HG02642 (cell line): ENCODE results near the gene CCL4.
A peak's percentile ranks its signal among the peaks of the same experiment; 100 is the strongest.
"Not testable (repeated sequence)": the region's sequence is repeated elsewhere in the genome, so short reads cannot be mapped to it uniquely, and the experiment has no call there.

Source experiments
- ATAC-seq: cut with Tn5 transposase; IDR thresholded peaks from one replicate; pipeline ENCODE4 v1.9.1; 2021; ENCODE audit warnings: mild to moderate bottlenecking; ENCODE audit not compliant: unreplicated experiment, poor library complexity

Gene CCL4

DNA sequence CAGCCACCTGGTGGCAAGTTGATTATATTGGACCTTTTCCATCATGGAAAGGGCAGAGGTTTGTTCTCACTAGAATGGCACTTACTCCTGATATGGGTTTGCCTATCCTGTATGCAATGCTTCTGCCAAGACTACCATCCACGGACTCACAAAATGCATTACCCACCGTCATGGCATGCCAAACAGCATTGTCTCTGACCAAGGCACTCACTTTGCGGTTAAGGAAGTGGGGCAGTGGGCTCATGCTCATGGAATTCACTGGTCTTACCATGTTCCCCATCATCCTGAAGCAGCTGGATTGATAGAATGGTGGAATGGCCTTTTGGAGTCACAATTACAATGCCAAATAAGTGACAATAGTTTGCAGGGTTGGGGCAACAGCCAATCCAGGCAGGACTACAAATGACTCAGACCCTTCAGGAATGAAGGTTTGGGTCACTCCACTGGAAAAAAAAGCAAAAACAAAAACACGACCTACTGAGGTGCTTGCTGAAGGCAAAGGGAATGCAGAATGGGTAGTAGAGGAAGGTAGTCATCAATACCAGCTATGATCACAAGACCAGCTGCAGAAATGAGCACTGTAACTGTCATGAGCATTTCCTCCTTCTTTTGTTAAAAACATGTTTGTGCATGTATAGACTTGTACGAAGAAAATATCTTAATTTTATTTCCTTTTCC, 11.5 kb downstream of the CCL4 start:
- not testable (repeated sequence) for ATAC-seq

DNA sequence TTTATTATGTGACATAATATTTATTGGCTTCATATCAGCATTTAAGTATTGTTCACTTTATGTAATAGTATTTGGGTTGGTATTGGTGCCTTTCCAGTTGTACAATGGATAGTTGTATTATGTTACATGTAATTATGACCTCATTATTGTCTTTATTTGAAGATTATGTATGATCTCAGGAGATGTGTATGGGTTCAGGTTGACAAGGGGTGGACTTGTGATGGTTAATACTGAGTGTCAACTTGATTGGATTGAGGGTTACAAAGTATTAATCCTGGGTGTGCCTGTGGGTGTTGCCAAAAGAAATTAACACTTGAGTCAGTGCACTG, 12.0 kb downstream of the CCL4 start:
- ATAC-seq = not testable (repeated sequence)

DNA sequence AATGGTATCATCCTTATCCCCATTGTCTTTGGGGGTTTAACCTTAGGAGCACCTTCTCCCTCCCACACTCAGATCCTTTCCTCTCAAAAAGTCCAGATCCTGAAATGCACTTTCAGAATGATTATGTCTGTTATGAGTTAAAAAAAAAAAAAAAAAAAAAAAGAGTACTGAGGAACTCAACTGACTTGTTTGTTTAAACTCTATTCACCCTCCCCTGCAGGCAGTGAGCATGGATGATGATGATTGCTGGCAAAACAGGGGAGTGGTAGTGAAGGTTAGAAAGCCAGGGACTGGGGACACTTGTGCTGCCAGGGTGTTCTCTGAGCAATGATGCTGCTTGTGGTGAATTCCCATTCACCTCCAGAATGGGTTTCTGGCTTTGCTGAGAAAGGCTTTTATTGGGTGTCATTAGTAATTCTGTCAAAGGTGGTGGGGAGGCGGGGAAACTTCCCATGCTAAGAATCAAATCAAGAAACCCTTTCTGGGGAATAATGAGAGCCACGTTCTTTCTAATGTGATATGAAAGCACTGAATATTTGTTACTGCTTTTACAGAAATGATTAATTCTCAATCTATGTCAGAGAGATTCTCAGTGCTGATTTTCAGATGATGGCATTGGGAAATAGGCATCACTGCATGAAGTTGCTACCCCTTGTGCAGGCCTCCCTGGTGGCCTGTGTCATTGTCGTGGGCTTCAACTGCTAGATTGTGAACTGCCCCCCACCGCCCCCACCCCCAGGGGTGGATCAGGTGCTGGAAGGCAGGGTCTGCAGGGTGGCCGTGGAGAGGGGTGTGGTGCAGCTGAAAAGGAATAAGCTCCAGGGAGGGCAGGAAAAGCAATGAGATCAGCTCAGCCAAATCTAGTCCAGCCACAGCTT, 14.1 kb downstream of the CCL4 start:
- no peak for ATAC-seq

DNA sequence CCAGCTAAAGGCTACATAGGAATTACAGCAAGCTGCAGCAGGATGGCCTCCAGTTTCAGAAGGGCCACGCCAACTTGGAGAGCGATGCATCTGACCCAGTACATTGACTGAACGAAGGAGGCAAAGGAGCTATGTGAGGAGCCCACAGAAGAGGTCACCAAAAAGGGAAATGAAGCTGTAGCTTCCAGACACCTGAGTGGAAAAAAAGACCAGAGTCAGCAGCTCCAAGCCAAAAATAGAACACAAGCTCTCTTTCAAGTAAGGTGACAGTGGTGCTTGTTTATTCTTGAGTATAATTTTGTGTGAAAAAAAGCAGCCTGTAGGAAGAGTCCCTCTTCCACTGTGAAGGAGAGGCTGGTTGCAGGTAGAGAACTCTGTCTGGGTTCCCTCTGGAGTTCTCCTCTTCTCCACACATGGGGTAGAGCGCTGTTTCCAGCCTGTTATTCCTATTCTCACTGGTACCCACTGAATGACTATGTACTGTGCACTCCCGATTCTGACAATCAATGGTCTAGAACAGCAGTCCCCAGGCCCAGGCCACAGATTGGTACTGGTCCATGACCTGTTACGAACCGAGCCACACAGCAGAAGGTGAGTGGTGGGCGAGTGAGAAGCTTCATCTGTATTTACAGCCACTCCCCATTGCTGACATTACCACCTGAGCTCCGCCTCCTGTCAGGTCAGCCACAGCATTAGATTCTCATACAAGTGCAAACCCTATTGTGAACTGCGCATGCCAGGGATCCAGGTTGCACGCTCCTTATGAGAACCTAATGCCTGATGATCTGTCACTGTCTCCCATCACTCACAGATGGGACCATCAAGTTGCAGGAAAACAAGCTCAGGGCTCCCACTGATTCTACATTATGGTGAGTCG, 15.1 kb downstream of the CCL4 start:
- no peak for ATAC-seq

DNA sequence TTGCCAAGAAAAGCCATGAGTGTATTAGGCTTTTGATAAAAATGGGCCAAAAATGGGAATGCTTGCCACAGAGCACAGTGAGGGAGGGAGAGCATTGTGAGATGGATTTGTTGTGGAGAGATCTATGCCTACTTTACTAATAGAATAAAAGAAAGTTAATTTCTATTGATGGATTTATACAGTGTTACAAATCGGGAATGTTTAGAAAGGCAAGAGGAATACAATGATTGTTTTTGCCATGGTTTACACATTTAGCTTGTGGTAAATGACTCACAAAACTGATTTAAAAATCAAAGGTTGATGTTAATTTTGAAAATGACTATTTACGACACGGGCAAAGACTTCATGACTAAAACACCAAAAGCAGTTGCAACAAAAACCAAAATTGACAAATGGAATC, 16.6 kb downstream of the CCL4 start:
- ATAC-seq = no peak

DNA sequence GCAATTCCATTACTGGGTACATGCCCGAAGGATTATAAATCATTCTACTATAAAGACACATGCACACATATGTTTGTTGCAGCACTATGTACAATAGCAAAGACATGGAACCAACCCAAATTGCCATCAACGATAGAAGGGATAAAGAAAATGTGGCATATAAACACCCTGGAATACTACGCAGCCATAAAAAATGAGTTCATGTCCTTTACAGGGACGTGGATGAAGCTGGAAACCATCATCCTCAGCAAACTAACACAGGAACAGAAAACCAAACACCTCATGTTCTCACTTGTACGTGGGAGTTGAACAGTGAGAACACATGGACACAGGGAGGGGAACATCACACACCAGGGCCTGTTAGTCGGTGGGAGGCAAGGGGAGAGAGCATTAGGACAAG, 17.5 kb downstream of the CCL4 start:
- not testable (repeated sequence) for ATAC-seq

DNA sequence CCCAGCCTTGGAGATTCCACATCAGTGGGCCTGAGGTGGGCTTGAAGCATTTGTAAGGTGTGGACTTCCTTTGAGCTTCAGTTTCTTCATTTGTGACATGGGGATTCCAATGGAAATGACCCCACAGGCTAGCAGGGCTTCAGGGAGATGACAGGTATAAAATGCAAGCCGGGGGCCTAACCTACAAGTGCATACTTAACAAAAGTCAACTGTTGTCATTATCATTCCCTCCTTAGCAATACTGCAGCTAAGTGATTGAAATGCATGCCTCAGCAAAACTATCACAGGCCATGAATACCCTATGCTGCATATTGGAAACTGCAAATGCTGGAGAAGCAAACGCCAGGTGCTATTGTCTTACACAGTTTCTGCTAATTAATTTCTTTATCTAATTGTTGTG, 19.8 kb downstream of the CCL4 start:
- no peak for ATAC-seq

DNA sequence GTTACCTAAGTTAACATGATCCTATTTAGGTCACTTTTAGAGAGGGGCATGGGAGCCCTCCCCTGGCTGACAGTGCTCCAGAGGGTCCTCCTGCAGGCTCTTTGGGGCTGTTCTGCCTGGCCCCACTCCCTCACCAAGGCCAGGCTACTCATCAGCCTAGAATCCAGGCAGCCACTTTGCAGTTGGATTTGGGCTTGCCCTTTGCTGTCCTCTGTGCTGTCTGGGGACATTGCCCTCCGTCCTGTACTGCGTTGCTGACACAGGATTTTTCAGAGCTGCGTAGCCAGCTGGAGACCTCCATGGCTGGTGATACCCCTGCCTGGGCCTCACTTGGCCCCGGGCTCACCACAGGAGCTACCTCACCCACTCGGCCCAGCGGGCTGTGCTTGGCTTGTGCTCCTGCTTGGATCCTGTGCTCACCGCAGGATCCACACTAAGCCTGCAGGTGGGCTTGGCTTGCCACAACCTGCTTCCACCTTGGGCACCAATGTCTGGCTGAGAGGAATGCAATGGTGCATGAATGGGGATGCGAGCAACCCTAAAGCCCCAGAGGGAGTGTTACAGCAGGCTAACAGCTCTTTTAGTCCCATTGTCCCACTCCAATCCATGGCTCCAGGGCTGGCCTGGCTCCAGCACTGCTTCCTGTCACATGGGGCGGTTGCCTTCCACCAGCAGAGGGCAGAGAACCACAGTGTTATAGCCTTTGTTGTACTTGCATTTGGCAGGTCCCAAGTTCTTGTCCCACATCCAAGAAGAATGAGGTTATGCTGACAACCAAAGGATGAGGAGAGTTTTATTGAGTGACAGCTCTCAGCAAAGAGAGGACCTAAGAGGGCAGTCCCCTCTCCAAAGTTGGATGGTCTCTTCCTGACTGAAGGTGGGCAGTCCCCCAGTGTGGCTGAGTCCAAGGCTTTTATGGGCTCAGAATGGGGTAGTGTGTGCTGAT, 21.5 kb downstream of the CCL4 start:
- no peak for ATAC-seq

DNA sequence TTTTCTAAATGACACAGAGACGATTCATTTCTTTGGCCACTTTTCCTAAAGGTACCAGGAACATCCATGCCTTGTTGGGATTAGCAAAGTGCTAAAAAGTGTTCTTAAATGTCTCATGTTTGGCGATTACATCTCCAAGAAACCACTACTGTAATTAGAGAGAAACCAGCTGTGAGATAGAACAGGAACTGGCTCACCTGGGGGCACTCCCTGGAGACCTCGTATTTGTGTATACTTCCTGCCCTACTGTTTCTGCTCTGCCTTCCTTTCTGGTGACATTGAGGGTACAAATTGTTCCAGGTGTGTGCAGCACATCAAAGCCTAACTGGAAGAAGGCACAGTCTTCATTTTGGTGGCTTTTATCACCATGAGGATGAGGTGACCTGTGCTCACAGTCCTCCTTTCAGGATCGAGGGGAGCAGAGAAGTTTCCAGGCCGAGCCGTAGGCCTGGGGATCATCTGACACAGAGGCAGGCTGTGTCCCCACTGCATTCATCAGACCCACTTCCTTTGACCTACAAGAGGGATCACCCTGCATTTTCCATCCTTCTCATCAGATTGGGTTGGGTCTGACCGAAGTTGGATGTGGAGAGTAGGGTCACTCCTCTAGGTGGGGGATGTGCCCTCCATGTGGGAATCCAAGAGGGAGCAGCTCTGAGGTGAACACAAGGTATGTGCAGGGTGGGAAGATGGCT, 23.7 kb downstream of the CCL4 start:
- ATAC-seq = peak; percentile 69

DNA sequence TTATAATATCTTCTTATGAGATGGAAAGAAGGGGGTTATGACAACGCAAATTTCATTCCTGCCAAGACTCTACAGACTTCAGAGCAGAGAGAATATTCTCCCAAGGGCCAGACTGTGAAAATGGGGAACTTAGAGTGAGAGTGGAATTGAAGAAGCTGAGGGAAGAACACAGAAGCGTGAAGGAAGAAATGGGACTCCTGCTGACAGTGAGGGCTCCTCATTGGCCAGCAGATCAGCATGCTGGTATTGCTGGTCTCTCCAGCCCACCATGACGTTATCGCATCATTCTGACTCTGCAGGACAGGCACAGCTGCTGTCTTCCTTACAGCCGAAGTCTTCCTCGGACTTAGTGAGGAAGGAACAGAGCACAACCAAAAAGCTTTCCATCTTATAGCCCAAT, 24.3 kb downstream of the CCL4 start:
- no peak for ATAC-seq

DNA sequence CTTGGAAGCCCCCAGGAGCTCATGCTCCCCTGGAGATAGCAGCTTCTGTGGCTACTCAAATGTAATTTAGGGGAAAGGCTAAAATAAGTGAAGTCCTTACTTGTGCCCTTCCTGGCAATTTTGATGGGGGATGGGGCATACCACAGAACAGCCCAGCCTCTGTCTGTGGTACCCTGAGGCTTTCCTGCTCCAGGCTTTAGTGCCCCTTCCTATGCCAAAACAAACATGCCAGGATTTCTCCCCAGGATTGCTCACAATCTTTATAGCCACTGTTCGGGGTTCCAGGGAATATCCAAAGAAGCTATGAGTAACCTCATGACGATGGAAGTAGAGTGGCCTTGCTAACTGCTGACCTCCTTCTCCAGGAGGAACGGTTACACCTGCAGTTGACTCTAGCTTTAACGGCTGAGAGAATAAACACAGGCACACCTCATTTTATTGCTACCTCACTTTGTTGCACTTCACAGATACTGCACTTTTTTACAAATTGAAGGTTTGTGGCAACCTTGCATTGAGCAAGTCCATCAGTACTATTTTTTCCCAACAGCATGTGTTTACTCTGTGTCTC, 24.9 kb downstream of the CCL4 start:
- ATAC-seq = no peak

DNA sequence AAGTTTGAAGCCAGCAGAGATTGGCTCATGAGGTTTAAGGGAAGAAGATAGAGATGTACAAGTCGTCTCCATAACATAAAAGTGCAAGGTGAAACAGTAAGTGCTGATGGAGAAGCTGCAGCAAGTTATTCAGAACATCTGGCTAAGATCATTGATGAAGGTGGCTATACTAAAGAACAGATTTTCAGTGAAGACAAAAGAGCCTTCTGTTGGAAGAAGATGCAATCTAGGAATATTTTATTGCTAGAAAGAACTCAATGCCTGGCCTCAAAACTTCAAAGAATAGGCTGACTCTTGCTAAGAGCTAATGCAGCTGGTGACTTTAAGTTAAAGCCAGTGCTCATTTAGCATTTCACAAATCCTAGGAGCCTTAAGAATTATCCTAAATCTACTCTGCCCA, 26.0 kb downstream of the CCL4 start:
- ATAC-seq = no peak

DNA sequence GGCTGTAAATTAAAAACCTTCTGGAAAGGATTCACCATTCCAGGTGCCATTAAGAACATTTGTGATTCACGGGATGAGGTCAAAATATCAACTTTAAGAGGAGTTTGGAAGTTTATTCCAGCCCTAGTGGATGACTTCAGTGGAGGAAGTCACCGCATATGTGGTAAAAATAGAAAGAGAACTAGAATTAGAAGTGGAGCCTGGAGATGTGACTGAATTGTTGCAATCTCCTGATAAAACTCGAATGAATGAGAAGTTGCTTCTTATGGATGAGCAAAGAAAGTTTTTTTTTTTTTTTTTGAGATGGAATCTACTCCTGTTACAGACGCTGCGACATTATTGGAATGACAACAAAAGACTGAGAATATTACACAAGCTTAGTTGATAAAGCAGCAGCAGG, 26.7 kb downstream of the CCL4 start:
- no peak for ATAC-seq

DNA sequence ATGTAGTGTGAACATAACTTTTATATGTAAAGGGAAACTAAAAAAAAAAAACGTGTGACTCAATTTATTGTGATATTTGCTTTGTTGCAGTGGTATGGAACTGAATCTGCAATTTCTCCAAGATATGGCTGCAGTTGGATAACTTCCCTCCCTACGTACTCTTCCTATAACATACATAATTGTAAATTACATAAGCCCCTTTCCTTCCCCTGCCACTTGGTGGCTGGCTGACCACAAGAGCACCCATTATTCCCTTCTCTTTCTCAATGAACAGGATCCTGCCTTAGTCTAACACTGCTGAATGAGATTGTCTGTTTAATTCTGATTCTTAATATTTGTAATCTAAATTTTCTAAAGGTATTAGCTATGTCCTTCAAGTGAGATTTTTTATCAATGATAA, 27.8 kb downstream of the CCL4 start:
- ATAC-seq = no peak

DNA sequence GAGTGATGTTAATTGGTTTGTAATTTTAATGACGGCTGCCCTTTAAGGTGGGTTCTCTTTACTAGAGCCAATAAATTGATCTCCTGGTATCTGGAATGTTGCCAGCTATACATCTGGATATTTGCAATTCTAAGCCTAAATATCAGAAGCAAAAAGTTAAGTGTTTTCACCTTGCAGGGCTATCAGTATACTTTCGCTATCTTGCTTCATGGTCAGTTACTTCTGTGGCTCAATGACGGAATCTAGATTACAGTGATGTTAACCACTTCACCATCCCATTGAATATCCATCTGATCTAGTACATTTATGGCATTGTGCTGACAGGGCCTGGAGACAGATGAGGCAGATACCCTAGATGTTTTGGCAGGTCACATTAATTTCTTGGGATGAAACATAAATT, 28.3 kb downstream of the CCL4 start:
- no peak for ATAC-seq

DNA sequence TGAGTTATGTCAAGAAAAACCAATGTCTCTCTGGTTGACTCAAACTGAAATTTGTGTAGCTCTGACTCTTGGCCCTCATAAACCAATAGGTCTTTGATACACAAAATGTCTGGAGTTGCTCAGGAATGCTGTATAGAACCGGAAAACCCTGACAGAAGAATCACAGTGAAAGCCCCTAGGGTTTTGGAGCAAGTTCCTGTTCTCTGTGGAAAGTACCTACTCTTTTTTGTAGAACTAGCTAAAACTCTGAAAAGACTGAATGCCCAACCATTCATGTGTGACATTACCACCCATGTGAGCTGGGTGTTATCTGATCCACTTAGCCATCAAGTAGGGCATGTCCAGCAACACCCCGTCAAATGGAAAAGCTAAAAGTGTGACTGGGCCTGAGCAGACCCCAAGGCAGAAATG, 28.8 kb downstream of the CCL4 start:
- ATAC-seq = no peak

DNA sequence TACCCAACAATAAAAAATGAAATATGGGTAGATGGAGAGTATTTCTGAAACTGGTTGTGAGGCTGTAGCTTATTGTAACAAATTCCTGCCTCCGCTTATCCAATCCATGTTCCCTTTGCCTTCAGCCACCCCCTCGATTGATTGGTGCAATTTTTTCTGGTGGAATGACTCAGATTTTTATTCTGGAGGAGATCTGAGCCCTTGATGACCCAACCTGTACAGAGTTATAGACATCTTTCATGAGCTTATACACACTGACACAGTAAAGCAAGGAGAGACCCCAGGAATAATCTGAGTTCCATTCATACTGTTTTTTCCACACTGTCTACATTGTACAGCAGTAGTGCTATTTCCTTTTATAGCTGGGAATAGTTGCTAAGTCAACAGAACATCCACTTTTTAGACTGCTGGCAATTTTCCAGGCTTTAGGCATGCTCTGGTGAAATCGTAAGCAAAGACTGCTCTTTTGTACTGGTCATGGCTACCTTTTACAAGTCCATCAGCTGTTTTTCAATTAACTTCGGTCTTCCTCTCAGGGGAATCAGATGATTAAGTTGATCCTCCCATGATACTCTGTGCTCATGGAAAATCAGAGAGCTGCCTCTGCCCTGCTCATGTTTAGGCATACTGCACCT, 30.1 kb downstream of the CCL4 start:
- ATAC-seq = no peak

DNA sequence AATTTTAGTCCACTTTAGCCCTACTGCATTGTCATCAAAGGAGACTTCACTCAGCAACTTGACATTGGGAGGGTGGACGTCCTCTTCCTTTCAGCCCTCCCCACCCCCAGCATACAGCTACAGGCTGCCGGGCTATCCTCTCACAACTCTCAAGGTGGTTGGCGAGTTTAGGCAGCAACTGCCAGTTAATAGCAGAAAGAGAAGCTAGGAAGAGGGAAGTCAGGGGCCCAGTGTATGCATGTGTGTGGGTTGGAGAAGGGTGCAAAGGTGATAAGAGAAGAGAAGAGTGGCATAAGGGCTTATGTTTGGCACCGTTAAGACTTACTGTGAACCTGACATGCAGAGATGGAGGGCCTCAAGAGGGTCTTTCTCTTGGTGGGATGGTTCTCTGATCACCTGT, 31.8 kb downstream of the CCL4 start:
- no peak for ATAC-seq

DNA sequence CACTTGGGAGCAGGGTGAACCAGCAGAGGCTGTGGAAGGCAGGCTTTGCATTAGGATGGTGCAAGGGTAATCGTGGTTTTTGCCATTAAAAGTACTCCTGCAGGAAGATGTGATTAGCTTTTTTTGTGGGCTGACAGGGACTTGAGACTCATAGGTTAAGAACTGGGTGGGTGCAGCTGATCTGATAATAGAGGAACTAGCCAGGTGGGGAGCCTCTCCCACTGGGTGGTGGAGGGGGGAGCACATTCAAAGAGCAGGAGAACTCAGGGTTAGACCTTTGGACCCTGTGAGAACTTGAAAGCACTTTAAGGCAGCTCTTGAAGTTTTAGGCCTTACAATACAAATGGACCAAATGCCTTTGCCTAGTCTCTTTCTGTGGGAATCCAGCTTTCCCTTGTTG, 32.4 kb downstream of the CCL4 start:
- ATAC-seq = no peak
